Fibroblast of lung (primary cell): ENCODE data around the gene GJE1. TPM values are rescaled to one million over a fixed set of nuclear protein-coding genes. Genes with fewer than 3 reads are reported as not detected.

Experiments used
- DNase-seq, 2 donors: peaks; one replicate each; pipeline versions ENCODE4 v3.0.0 to v3.0.0-alpha.2; 2010; ENCODE audit warnings: low read depth in 2 of 2
- H2AFZ ChIP-seq: 2 replicates; pipeline ENCODE4 v1.5.1; 2012; ENCODE audit warnings: low read length, control low read depth, inconsistent platforms
- H3K27ac ChIP-seq: 2 replicates; pipeline ENCODE4 v1.5.1; 2011; ENCODE audit warnings: low read length, control low read depth; ENCODE audit not compliant: insufficient read depth
- H3K27me3 ChIP-seq: 2 replicates; pipeline ENCODE4 v1.5.1; 2011; ENCODE audit warnings: mild to moderate bottlenecking, low read length; ENCODE audit not compliant: control insufficient read depth, insufficient read depth
- H3K36me3 ChIP-seq: 2 replicates; pipeline ENCODE4 v1.5.1; 2011; ENCODE audit warnings: low read length; ENCODE audit not compliant: control insufficient read depth, insufficient read depth
- H3K4me1 ChIP-seq: 2 replicates; pipeline ENCODE4 v1.5.1; 2011; ENCODE audit warnings: low read length; ENCODE audit not compliant: control insufficient read depth, insufficient read depth; ENCODE audit errors: extremely low read depth
- H3K4me2 ChIP-seq: 2 replicates; pipeline ENCODE4 v1.5.1; 2011; ENCODE audit warnings: low read length, control low read depth; ENCODE audit not compliant: insufficient read depth; ENCODE audit errors: extremely low read depth
- H3K4me3 ChIP-seq, 4 experiments: fragments of 200-600 bp in 1 of 4; sonication (generic) in 1 of 4; replicated peaks in 1 of 4; 2 replicates each; pipeline ENCODE4 v1.5.1; 2011 to 2016; ENCODE audit warnings: low read length in 4 of 4, low read depth in 3 of 4, mild to moderate bottlenecking in 3 of 4, control low read depth in 2 of 4, inconsistent platforms in 1 of 4, mixed read lengths in 1 of 4; ENCODE audit not compliant: insufficient read depth in 1 of 4; ENCODE audit errors: control extremely low read depth in 1 of 4
- H3K79me2 ChIP-seq: 2 replicates; pipeline ENCODE4 v1.5.1; 2012; ENCODE audit warnings: mild to moderate bottlenecking, low read length, inconsistent platforms; ENCODE audit not compliant: control insufficient read depth, insufficient read depth
- H3K9ac ChIP-seq: 2 replicates; pipeline ENCODE4 v1.5.1; 2011; ENCODE audit warnings: mild to moderate bottlenecking, low read length, control low read depth; ENCODE audit not compliant: insufficient read depth
- H3K9me3 ChIP-seq: 2 replicates; pipeline ENCODE4 v1.5.1; 2012; ENCODE audit warnings: low read depth, low read length; ENCODE audit not compliant: control insufficient read depth, insufficient read depth
- H4K20me1 ChIP-seq: 2 replicates; pipeline ENCODE4 v1.5.1; 2011; ENCODE audit warnings: low read length; ENCODE audit not compliant: control insufficient read depth, insufficient read depth; ENCODE audit errors: extremely low read depth
- EZH2 ChIP-seq: IDR thresholded peaks from 2 replicates; pipeline ENCODE4 v1.5.1; 2012; ENCODE audit warnings: low read length, control low read depth, mild to moderate bottlenecking; ENCODE audit errors: missing control alignments
- polyA plus RNA-seq, 2 donors: library from polyadenylated mRNA; depleted of rRNA in 1 of 2; stranded (reverse) in 1 of 2; unstranded in 1 of 2; fragments of >200 nt; gene quantifications; 2 replicates each; pipeline ENCODE4 v1.2.1, GENCODE V29; 2011 to 2012; ENCODE audit warnings: missing spikeins in 1 of 2
- total RNA-seq: library from RNA; depleted of rRNA; stranded (reverse); fragments of >200 nt; gene quantifications from 2 replicates; pipeline ENCODE4 v1.2.1, GENCODE V29; 2014
- TF ChIP-seq, protein P1 (sequence below), 2 donors: IDR thresholded peaks in 1 of 2; conservative IDR thresholded peaks in 1 of 2; 1 replicate in 1 of 2; 2 replicates in 1 of 2; pipeline ENCODE4 v1.5.1; 2011 to 2012; ENCODE audit warnings: low read length in 2 of 2, control low read depth in 1 of 2, inconsistent platforms in 1 of 2, low read depth in 1 of 2, mild to moderate bottlenecking in 1 of 2

Gene GJE1
- total and polyA plus RNA-seq, 2 donors (not counting 1 experiment from before 2014, with no cell fraction given) = not detected

DNA sequence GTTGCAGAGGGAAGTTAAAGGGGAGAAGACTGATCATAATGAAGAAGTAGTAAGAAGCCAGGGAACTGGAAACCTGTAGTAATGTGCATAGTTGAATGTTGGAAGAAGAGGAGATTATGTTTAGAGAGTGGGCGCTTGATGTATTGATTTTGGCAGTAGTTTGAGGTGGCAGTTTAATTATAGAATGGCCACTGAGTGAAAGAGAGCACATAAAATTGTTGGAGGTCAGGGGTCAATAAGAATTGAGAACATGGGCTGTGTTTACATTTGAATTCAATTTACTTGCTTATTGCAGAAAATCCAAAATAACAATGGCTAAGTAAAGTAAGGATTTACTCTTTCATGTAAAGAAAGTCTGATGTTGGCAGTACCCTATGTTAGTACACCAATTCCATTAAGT lies 30.1 kb downstream of the GJE1 start:
- Histone ChIP-seq H3K4me1 (no peaks in the 10 kb centered on the region), H3K36me3 (no peaks in the 10 kb centered on the region), H4K20me1 (no peaks in the 10 kb centered on the region), H3K27ac (no peak overlapping the region), H2AFZ (no peak overlapping the region), H3K9me3 (no peaks in the 10 kb centered on the region), H3K9ac (no peak overlapping the region), H3K79me2 (peaks cover 65% of the 10 kb centered on the region), H3K27me3 (no peaks in the 10 kb centered on the region), H3K4me3 (no peak overlapping the region), H3K4me2 (no peak overlapping the region)
- TF ChIP-seq EZH2 = no peak
- TF ChIP-seq, protein P1, sequence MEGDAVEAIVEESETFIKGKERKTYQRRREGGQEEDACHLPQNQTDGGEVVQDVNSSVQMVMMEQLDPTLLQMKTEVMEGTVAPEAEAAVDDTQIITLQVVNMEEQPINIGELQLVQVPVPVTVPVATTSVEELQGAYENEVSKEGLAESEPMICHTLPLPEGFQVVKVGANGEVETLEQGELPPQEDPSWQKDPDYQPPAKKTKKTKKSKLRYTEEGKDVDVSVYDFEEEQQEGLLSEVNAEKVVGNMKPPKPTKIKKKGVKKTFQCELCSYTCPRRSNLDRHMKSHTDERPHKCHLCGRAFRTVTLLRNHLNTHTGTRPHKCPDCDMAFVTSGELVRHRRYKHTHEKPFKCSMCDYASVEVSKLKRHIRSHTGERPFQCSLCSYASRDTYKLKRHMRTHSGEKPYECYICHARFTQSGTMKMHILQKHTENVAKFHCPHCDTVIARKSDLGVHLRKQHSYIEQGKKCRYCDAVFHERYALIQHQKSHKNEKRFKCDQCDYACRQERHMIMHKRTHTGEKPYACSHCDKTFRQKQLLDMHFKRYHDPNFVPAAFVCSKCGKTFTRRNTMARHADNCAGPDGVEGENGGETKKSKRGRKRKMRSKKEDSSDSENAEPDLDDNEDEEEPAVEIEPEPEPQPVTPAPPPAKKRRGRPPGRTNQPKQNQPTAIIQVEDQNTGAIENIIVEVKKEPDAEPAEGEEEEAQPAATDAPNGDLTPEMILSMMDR (conservative IDR thresholded peaks at IDR 0.05 in 1 of 2, IDR thresholded peaks at IDR 0.05 in 1 of 2; ENCODE audit: low read depth in 1 of 2, low read length in 2 of 2) = no peak
- DNase-seq = no peak

DNA sequence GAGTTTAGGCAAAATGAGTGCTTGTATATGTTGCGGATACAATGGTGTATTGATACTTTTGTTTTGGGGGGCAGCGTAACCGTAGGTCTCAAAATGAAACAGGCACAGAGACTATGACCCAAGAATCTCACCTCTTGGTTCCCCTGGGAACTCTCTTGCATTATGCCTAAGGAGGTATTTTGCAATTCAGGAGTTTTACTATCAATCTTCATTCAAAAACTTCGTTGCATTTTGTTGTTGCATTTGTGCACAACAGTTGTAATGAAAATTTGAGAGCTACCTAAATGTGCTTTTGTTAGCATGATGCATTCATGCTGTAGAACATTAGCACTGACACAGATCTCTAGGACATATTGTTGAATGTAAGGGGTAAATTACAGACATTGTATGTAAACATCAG lies 32.5 kb downstream of the GJE1 start:
- Histone ChIP-seq H3K4me2 (no peak overlapping the region), H3K27me3 (no peaks in the 10 kb centered on the region), H2AFZ (no peak overlapping the region), H3K9ac (no peak overlapping the region), H3K4me3 (no peak overlapping the region), H3K9me3 (no peaks in the 10 kb centered on the region), H3K36me3 (no peaks in the 10 kb centered on the region), H3K79me2 (peaks cover 48% of the 10 kb centered on the region), H3K4me1 (no peaks in the 10 kb centered on the region), H4K20me1 (no peaks in the 10 kb centered on the region), H3K27ac (no peak overlapping the region)
- TF ChIP-seq, protein P1 (conservative IDR thresholded peaks at IDR 0.05 in 1 of 2, IDR thresholded peaks at IDR 0.05 in 1 of 2; ENCODE audit: low read depth in 1 of 2, low read length in 2 of 2) = no peak
- no peak for TF ChIP-seq EZH2
- DNase-seq = no peak

DNA sequence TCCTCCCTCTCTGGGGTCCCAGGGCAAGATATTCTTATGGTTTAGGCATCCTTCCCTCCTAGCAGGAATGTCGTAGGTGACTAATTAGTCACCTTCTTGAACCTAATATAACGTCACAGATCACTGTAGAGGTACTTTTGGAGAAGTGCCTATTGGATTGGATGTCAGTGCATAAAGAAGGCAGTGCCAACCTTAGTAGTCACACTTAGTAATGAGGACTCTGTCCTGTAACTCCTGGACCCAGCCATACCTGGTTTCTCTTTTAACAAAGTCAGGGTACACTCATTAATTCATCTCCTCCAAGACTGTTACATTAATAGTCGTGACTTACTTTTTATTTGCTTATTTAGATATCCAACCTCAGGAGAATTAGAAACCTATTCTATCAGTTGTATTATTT lies 34.3 kb downstream of the GJE1 start:
- Histone ChIP-seq H3K9me3 (no peaks in the 10 kb centered on the region), H4K20me1 (no peaks in the 10 kb centered on the region), H3K27me3 (no peaks in the 10 kb centered on the region), H3K4me1 (no peaks in the 10 kb centered on the region), H3K27ac (no peak overlapping the region), H3K9ac (no peak overlapping the region), H3K36me3 (peaks cover 3% of the 10 kb centered on the region), H3K79me2 (peaks cover 34% of the 10 kb centered on the region), H2AFZ (no peak overlapping the region), H3K4me2 (no peak overlapping the region), H3K4me3 (no peak overlapping the region)
- TF ChIP-seq, protein P1 (conservative IDR thresholded peaks at IDR 0.05 in 1 of 2, IDR thresholded peaks at IDR 0.05 in 1 of 2; ENCODE audit: low read depth in 1 of 2, low read length in 2 of 2) = no peak
- TF ChIP-seq EZH2 = no peak
- DNase-seq = peak in 1 of 2 donors; percentile 20
